HepG2 (cell line): ENCODE measurements around the gene RINL. TPM values are rescaled to one million over a fixed set of nuclear protein-coding genes. Genes with fewer than 3 reads are reported as not detected.

Source experiments
- HNF1B ChIP-seq: sonication (generic); formaldehyde crosslinking; IDR thresholded peaks from 2 replicates; pipeline ENCODE4 v1.5.1; 2020; ENCODE audit warnings: mild to moderate bottlenecking, moderate library complexity, missing genetic modification reagents
- JDP2 ChIP-seq: sonication (generic); formaldehyde crosslinking; IDR thresholded peaks from 2 replicates; pipeline ENCODE4 v1.8.1; 2022; ENCODE audit warnings: missing genetic modification reagents, borderline replicate concordance
- KLF12 ChIP-seq: sonication (generic); formaldehyde crosslinking; IDR thresholded peaks from 2 replicates; pipeline ENCODE4 v1.4.0; 2020; ENCODE audit warnings: missing genetic modification reagents, borderline replicate concordance
- KLF16 ChIP-seq, 2 experiments: sonication (generic) in 1 of 2; formaldehyde crosslinking in 1 of 2; IDR thresholded peaks; 2 replicates each; pipeline versions ENCODE4 v1.6.1 to v1.8.0; 2016 to 2023; ENCODE audit warnings: missing genetic modification reagents in 2 of 2, missing compliant biosample characterization in 1 of 2
- ONECUT2 ChIP-seq: sonication (generic); formaldehyde crosslinking; IDR thresholded peaks from 2 replicates; pipeline ENCODE4 v1.4.0; 2020; ENCODE audit warnings: missing genetic modification reagents
- PRPF4 ChIP-seq: fragments of 200-400 bp; formaldehyde crosslinking; IDR thresholded peaks from 2 replicates; pipeline ENCODE4 v1.6.1; 2016; ENCODE audit warnings: low read length, low read depth; ENCODE audit not compliant: poor library complexity, severe bottlenecking
- SALL1 ChIP-seq: sonication (generic); formaldehyde crosslinking; IDR thresholded peaks from 2 replicates; pipeline ENCODE4 v1.8.0; 2022; ENCODE audit warnings: mild to moderate bottlenecking, missing genetic modification reagents
- ZFP82 ChIP-seq: sonication (generic); formaldehyde crosslinking; IDR thresholded peaks from 2 replicates; pipeline ENCODE4 v1.5.1; 2020; ENCODE audit warnings: mild to moderate bottlenecking, missing genetic modification reagents, borderline replicate concordance
- ZNF276 ChIP-seq: sonication (generic); formaldehyde crosslinking; IDR thresholded peaks from 2 replicates; pipeline ENCODE4 v1.4.0; 2020; ENCODE audit warnings: mild to moderate bottlenecking, low read depth, missing genetic modification reagents
- ZNF780A ChIP-seq: sonication (generic); formaldehyde crosslinking; IDR thresholded peaks from 2 replicates; pipeline ENCODE4 v1.8.0; 2022; ENCODE audit warnings: mild to moderate bottlenecking, missing genetic modification reagents, moderate library complexity
- polyA plus RNA-seq, 8 experiments: library from polyadenylated mRNA; depleted of rRNA in 3 of 8; stranded (reverse) in 7 of 8; unstranded in 1 of 8; fragments of >200 nt; fragmentation: Illumina TruSeq in 4 of 8; extraction: Trizol in 4 of 8; gene quantifications; 2 replicates each; pipeline versions ENCODE4 v1.2.1 to v1.2.3, GENCODE V29; 2011 to 2016; ENCODE audit warnings: low read depth in 4 of 8, missing spikeins in 1 of 8, mixed read lengths in 1 of 8; ENCODE audit not compliant: insufficient read depth in 1 of 8
- total RNA-seq, 5 experiments: library from RNA; depleted of rRNA; stranded (reverse); fragments of >200 nt; fragmentation: Illumina TruSeq; extraction: Trizol; gene quantifications; 2 replicates each; pipeline ENCODE4 v1.2.3, GENCODE V29; 2016; ENCODE audit warnings: low read depth in 1 of 5
- TF ChIP-seq, protein P1 (sequence below): sonication (generic); formaldehyde crosslinking; IDR thresholded peaks from 2 replicates; pipeline ENCODE4 v1.5.0; 2020; ENCODE audit warnings: missing genetic modification reagents, mild to moderate bottlenecking, borderline replicate concordance
- TF ChIP-seq, protein P2 (sequence below): sonication (generic); formaldehyde crosslinking; IDR thresholded peaks from 2 replicates; pipeline ENCODE4 v1.9.0; 2022; ENCODE audit warnings: missing genetic modification reagents, mild to moderate bottlenecking, borderline replicate concordance
- TF ChIP-seq, protein P3 (sequence below): sonication (generic); formaldehyde crosslinking; IDR thresholded peaks from 2 replicates; pipeline ENCODE4 v1.5.0; 2020; ENCODE audit warnings: mild to moderate bottlenecking, missing genetic modification reagents
- TF ChIP-seq, protein P4 (sequence below): sonication (generic); formaldehyde crosslinking; IDR thresholded peaks from 2 replicates; pipeline ENCODE4 v1.4.0; 2020; ENCODE audit warnings: missing genetic modification reagents
- TF ChIP-seq, protein P5 (sequence below): sonication (generic); formaldehyde crosslinking; IDR thresholded peaks from 2 replicates; pipeline ENCODE4 v1.5.0; 2020; ENCODE audit warnings: mild to moderate bottlenecking, missing genetic modification reagents

The RINL gene
- total and polyA plus RNA-seq, 2 of the 13 experiments (the other 11 are each of a cell fraction or from before 2014, with no cell fraction given) = 11.4 to 18.0 TPM

DNA sequence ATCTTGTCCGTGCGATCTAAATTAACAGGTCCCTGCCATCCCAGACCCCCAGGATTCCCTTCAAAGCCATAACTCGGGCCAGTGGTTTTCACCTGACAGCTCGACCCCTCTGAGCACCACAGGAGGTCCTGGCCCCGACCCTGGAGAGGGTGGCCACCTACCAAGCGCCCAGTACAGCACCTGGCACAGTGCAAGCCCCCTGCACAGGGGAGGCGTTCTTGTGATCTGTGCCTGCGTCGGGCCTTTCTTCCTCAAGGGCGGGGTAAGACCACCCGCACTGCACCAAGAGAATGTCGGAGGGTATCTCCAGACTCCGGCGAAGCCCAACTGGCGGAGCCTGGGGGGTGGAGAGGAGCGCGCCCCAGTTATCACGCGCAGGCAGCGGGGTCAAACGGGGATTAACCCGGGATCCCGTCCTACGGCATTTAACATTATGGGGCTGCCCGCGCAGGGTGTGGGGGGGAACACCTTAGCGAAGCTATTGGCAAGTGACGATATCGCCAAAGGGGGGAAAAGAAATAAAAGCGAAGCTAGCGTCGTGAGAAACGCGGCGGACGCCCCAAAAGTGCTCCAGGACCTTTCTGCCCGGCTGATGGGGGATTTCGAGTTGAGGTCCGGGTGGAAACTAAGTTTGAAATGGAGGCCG, 27.0 kb downstream of the RINL start (continued):
- TF ChIP-seq PRPF4 = no peak
- TF ChIP-seq JDP2 (CRISPR knock-in tag) = no peak
- peak; percentile 91; the same call in 1 of the 2 replicates for TF ChIP-seq ZFP82 (CRISPR knock-in tag)
- no peak for TF ChIP-seq ZNF780A (CRISPR knock-in tag)
- no peak for TF ChIP-seq ZNF276 (CRISPR knock-in tag)
- TF ChIP-seq HNF1B = peak; percentile 39
- TF ChIP-seq, protein P1, sequence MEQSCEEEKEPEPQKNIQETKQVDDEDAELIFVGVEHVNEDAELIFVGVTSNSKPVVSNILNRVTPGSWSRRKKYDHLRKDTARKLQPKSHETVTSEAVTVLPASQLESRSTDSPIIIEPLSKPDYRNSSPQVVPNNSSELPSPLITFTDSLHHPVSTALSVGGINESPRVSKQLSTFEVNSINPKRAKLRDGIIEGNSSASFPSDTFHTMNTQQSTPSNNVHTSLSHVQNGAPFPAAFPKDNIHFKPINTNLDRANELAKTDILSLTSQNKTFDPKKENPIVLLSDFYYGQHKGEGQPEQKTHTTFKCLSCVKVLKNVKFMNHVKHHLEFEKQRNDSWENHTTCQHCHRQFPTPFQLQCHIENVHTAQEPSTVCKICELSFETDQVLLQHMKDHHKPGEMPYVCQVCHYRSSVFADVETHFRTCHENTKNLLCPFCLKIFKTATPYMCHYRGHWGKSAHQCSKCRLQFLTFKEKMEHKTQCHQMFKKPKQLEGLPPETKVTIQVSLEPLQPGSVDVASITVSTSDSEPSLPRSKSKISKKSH (CRISPR knock-in tag) = no peak
- TF ChIP-seq, protein P2, sequence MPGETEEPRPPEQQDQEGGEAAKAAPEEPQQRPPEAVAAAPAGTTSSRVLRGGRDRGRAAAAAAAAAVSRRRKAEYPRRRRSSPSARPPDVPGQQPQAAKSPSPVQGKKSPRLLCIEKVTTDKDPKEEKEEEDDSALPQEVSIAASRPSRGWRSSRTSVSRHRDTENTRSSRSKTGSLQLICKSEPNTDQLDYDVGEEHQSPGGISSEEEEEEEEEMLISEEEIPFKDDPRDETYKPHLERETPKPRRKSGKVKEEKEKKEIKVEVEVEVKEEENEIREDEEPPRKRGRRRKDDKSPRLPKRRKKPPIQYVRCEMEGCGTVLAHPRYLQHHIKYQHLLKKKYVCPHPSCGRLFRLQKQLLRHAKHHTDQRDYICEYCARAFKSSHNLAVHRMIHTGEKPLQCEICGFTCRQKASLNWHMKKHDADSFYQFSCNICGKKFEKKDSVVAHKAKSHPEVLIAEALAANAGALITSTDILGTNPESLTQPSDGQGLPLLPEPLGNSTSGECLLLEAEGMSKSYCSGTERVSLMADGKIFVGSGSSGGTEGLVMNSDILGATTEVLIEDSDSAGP (CRISPR knock-in tag) = no peak; the same call in 1 of the 2 replicates
- TF ChIP-seq KLF16 (CRISPR knock-in tag; IDR thresholded peaks at IDR 0.05) = no peak
- TF ChIP-seq, protein P3, sequence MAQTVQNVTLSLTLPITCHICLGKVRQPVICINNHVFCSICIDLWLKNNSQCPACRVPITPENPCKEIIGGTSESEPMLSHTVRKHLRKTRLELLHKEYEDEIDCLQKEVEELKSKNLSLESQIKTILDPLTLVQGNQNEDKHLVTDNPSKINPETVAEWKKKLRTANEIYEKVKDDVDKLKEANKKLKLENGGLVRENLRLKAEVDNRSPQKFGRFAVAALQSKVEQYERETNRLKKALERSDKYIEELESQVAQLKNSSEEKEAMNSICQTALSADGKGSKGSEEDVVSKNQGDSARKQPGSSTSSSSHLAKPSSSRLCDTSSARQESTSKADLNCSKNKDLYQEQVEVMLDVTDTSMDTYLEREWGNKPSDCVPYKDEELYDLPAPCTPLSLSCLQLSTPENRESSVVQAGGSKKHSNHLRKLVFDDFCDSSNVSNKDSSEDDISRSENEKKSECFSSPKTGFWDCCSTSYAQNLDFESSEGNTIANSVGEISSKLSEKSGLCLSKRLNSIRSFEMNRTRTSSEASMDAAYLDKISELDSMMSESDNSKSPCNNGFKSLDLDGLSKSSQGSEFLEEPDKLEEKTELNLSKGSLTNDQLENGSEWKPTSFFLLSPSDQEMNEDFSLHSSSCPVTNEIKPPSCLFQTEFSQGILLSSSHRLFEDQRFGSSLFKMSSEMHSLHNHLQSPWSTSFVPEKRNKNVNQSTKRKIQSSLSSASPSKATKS (CRISPR knock-in tag) = 0 out of 2 replicates have a peak, but pooled peaks have one; percentile 20
- TF ChIP-seq, protein P4, sequence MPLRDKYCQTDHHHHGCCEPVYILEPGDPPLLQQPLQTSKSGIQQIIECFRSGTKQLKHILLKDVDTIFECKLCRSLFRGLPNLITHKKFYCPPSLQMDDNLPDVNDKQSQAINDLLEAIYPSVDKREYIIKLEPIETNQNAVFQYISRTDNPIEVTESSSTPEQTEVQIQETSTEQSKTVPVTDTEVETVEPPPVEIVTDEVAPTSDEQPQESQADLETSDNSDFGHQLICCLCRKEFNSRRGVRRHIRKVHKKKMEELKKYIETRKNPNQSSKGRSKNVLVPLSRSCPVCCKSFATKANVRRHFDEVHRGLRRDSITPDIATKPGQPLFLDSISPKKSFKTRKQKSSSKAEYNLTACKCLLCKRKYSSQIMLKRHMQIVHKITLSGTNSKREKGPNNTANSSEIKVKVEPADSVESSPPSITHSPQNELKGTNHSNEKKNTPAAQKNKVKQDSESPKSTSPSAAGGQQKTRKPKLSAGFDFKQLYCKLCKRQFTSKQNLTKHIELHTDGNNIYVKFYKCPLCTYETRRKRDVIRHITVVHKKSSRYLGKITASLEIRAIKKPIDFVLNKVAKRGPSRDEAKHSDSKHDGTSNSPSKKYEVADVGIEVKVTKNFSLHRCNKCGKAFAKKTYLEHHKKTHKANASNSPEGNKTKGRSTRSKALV (CRISPR knock-in tag) = no peak
- TF ChIP-seq, protein P5, sequence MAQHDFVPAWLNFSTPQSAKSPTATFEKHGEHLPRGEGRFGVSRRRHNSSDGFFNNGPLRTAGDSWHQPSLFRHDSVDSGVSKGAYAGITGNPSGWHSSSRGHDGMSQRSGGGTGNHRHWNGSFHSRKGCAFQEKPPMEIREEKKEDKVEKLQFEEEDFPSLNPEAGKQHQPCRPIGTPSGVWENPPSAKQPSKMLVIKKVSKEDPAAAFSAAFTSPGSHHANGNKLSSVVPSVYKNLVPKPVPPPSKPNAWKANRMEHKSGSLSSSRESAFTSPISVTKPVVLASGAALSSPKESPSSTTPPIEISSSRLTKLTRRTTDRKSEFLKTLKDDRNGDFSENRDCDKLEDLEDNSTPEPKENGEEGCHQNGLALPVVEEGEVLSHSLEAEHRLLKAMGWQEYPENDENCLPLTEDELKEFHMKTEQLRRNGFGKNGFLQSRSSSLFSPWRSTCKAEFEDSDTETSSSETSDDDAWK (CRISPR knock-in tag) = no peak
- TF ChIP-seq KLF12 = no peak
- TF ChIP-seq ONECUT2 (CRISPR knock-in tag) = no peak
- no peak for TF ChIP-seq SALL1 (CRISPR knock-in tag)
